ENCODE data around the gene TAMALIN. TPM values are rescaled to one million over a fixed set of nuclear protein-coding genes. Genes with fewer than 3 reads are reported as not detected.

TAMALIN gene
- total and polyA plus RNA-seq, 4 experiments from 2014 or later, result 1.2 to 31.7 (median 17.9) TPM

DNA sequence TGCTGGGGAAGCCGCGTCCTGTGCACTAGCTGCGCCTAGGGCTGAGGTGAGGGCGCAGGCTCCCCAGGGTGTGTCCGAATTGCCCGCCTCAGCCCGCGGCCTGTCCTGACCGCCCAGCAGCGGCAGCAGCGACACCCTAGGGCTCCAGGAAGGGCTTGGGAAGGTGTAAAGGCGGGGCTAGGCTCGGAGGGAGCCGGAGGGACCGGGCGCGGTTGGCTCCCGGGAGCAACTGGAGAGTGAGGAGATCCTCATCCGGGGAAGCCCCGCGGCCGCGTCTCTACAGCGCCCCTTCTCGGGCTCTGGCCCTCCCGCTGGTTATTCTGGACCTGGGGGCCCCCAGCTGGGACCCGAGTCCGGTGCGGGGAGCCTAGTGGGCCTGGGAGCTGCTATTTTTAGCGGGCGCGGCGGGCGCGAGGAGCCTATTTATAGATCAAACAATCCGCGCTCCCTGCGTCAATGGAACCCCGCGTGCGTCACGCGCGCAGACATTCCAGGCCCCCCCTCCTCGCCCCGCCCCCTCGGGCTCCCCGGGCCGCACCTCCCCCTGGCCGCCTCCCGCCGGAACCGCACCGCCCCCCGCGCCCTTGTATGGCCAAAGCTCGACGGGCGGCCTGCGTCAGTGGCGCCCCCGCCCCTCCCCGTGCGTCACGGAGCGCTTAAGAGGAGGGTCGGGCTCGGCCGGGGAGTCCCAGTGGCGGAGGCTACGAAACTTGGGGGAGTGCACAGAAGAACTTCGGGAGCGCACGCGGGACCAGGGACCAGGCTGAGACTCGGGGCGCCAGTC is 44.2 kb downstream of the TAMALIN start, which contains the start of gene NR4A1:
NR4A1 (plus strand) TSS at position 685 of the 784 bp plus-strand sequence. CDS start 2,887 bp downstream, outside the sequence.
- peaks cover 0 to 7% of the 10 kb centered on the region in 2 donors for H3K36me3 Mint-ChIP-seq
- peaks cover 0 to 2% (median 0%) of the 10 kb centered on the region in 8 donors for H3K9me3 Mint-ChIP-seq
- Histone ChIP-seq H3K27ac (ENCODE audit: low read depth, low read length) (peak within 1 kb of the TSS; percentile 95), H3K27me3 (ENCODE audit: insufficient read depth, low read length) (no peaks in the 10 kb centered on the region), H3K36me3 (ENCODE audit: insufficient read depth, low read length) (no peaks in the 10 kb centered on the region), H3K4me3 (ENCODE audit: low read length in 2 of 2) (peak within 1 kb of the TSS; percentile 84 to 86), H3K4me1 (ENCODE audit: insufficient read depth, low read length) (peaks cover 33% of the 10 kb centered on the region), H3K9me3 (ENCODE audit: control insufficient read depth in 1 of 2, low read length in 2 of 2) (no peaks in the 10 kb centered on the region)
- peaks cover 18 to 45% (median 31%) of the 10 kb centered on the region in 4 donors for H3K4me1 Mint-ChIP-seq
- H3K27ac Mint-ChIP-seq, result peak within 1 kb of the TSS; percentile 98 to 100 (median 99)
- intact Hi-C loops (cut with micrococcal nuclease), result loop anchor here (1.0 kb wide), 4 partner anchors 14 to 26 kb away; partner anchors contain the start of gene ATG101
- H3K4me3 Mint-ChIP-seq, result peak within 1 kb of the TSS; percentile 87 to 96 (median 92)
- ChIA-PET POLR2A (ENCODE audit: partially characterized antibody) (interaction anchor here (1.0 to 3.2 kb wide), 11 partner anchors 10 to 44 kb away, joined by 3 to 46 read pairs (median 12); partner anchors contain the start of genes ATG101 and TAMALIN), CTCF (ENCODE audit: partially characterized antibody) (interaction anchor here (1.0 to 2.4 kb wide), 9 partner anchors 10 to 66 kb away, joined by 3 to 25 read pairs (median 5); partner anchors contain the start of gene ATG101)
- H3K27me3 Mint-ChIP-seq, result no peaks in the 10 kb centered on the region
- DNase-seq, result peak; percentile 98 to 99 (median 99)

DNA sequence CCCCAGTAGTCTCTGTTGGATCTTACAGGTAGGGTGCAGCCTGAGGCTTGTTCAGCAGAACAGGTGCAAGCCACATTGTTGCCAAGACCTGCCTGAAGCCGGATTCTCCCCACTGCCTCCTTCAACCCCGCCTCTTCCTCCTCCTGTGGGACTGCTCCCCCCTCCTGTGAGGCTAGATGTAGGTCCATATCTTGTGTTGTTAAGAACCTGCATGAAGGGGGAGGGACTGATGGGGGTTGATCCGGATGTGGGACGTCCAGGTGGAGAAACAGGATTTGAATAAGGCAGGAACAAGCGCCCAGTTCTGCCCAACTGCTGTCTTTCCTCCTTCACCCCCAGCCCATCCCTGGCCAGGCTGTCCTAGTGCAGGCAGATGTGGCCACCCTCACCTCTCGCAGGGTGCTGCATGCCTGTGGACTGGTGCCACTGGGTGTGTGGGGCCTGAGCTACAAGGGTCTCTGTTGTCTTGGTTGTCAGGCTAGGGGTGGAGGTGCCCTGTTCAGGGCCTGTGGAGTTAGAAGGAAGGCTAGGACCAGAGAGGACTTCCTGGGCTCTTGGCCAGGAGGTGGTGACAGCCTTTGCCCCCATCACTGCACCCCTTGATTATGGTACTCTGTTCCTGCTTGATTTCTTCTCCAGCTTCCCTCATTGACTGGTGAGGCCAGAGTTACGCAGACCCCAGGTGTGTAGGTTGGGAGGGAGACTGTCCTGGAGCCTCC is 45.9 kb downstream of the TAMALIN start:
- no peaks in the 10 kb centered on the region for H3K27me3 Mint-ChIP-seq
- Histone ChIP-seq H3K27me3 (ENCODE audit: insufficient read depth, low read length) (no peaks in the 10 kb centered on the region), H3K4me1 (ENCODE audit: insufficient read depth, low read length) (peaks cover 31% of the 10 kb centered on the region), H3K36me3 (ENCODE audit: insufficient read depth, low read length) (no peaks in the 10 kb centered on the region), H3K9me3 (ENCODE audit: control insufficient read depth in 1 of 2, low read length in 2 of 2) (no peaks in the 10 kb centered on the region), H3K4me3 (ENCODE audit: low read length in 2 of 2) (no peak overlapping the region), H3K27ac (ENCODE audit: low read depth, low read length) (peak overlapping the region; percentile 95)
- peak overlapping the region; percentile 87 to 96 (median 92) for H3K4me3 Mint-ChIP-seq
- DNase-seq, result peak; percentile 36 to 68 (median 41)
- peaks cover 0 to 2% (median 0%) of the 10 kb centered on the region in 8 donors for H3K9me3 Mint-ChIP-seq
- H3K4me1 Mint-ChIP-seq, result peaks cover 17 to 45% (median 29%) of the 10 kb centered on the region in 4 donors
- POLR2A ChIA-PET (ENCODE audit: partially characterized antibody), result interaction anchor here (0.9 to 3.2 kb wide), 4 partner anchors 18 to 30 kb away, joined by 3 to 46 read pairs (median 17); partner anchors contain the start of gene ATG101
- peaks cover 0 to 7% of the 10 kb centered on the region in 2 donors for H3K36me3 Mint-ChIP-seq
- CTCF ChIA-PET (ENCODE audit: partially characterized antibody), result interaction anchor here (2.4 to 3.5 kb wide), 4 partner anchors 15 to 27 kb away, joined by 12 to 25 read pairs (median 18); partner anchors contain the start of gene ATG101
- peak overlapping the region; percentile 98 to 100 (median 99) for H3K27ac Mint-ChIP-seq
- intact Hi-C loops (cut with micrococcal nuclease), result no loop called here

GRCh38 chr12:52053536-52054209 is 46.9 kb downstream of the TAMALIN start:
- intact Hi-C loops (cut with micrococcal nuclease), result no loop called here
- ChIA-PET CTCF (ENCODE audit: partially characterized antibody) (interaction anchor here (3.5 kb wide), 1 partner anchor 28 kb away, joined by 21 read pairs; no protein-coding TSS in a partner anchor), POLR2A (ENCODE audit: partially characterized antibody) (no interaction called here)
- H3K9me3 ChIP-seq (ENCODE audit: control insufficient read depth in 1 of 2, low read length in 2 of 2), result no peaks in the 10 kb centered on the region
- H3K27ac Mint-ChIP-seq, result peak overlapping the region in 6 of 7 donors; percentile 92 to 100 (median 98)
- no peaks in the 10 kb centered on the region for H3K27me3 ChIP-seq (ENCODE audit: insufficient read depth, low read length)
- H3K36me3 ChIP-seq (ENCODE audit: insufficient read depth, low read length), result no peaks in the 10 kb centered on the region
- no peak overlapping the region for H3K4me3 ChIP-seq (ENCODE audit: low read length in 2 of 2)
- H3K27ac ChIP-seq (ENCODE audit: low read depth, low read length), result peak overlapping the region; percentile 95
- H3K4me3 Mint-ChIP-seq, result no peak overlapping the region
- peaks cover 17 to 45% (median 29%) of the 10 kb centered on the region in 4 donors for H3K4me1 Mint-ChIP-seq
- H3K36me3 Mint-ChIP-seq, result peaks cover 0 to 7% of the 10 kb centered on the region in 2 donors
- peaks cover 0 to 2% (median 0%) of the 10 kb centered on the region in 8 donors for H3K9me3 Mint-ChIP-seq
- peaks cover 31% of the 10 kb centered on the region for H3K4me1 ChIP-seq (ENCODE audit: insufficient read depth, low read length)
- DNase-seq, result no peak
- no peaks in the 10 kb centered on the region for H3K27me3 Mint-ChIP-seq

DNA sequence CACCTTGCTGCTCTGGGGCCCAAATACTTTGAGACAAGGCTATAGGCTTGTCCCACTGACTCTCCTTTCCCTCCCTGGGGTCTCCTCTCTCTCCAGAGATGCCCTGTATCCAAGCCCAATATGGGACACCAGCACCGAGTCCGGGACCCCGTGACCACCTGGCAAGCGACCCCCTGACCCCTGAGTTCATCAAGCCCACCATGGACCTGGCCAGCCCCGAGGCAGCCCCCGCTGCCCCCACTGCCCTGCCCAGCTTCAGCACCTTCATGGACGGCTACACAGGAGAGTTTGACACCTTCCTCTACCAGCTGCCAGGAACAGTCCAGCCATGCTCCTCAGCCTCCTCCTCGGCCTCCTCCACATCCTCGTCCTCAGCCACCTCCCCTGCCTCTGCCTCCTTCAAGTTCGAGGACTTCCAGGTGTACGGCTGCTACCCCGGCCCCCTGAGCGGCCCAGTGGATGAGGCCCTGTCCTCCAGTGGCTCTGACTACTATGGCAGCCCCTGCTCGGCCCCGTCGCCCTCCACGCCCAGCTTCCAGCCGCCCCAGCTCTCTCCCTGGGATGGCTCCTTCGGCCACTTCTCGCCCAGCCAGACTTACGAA is 47.6 kb downstream of the TAMALIN start:
- Histone ChIP-seq H3K4me3 (ENCODE audit: low read length in 2 of 2) (no peak overlapping the region), H3K36me3 (ENCODE audit: insufficient read depth, low read length) (no peaks in the 10 kb centered on the region), H3K4me1 (ENCODE audit: insufficient read depth, low read length) (peaks cover 31% of the 10 kb centered on the region), H3K27me3 (ENCODE audit: insufficient read depth, low read length) (no peaks in the 10 kb centered on the region), H3K27ac (ENCODE audit: low read depth, low read length) (no peak overlapping the region), H3K9me3 (ENCODE audit: control insufficient read depth in 1 of 2, low read length in 2 of 2) (no peaks in the 10 kb centered on the region)
- H3K27ac Mint-ChIP-seq, result peak overlapping the region in 4 of 7 donors; percentile 37 to 98 (median 53)
- ChIA-PET CTCF (ENCODE audit: partially characterized antibody) (interaction anchor here (3.5 kb wide), 1 partner anchor 29 kb away, joined by 21 read pairs; no protein-coding TSS in a partner anchor), POLR2A (ENCODE audit: partially characterized antibody) (no interaction called here)
- DNase-seq, result no peak
- peaks cover 0 to 7% of the 10 kb centered on the region in 2 donors for H3K36me3 Mint-ChIP-seq
- H3K27me3 Mint-ChIP-seq, result no peaks in the 10 kb centered on the region
- peaks cover 15 to 41% (median 27%) of the 10 kb centered on the region in 4 donors for H3K4me1 Mint-ChIP-seq
- H3K4me3 Mint-ChIP-seq, result peak overlapping the region in 1 of 8 donors; percentile 7
- peaks cover 0 to 2% (median 0%) of the 10 kb centered on the region in 8 donors for H3K9me3 Mint-ChIP-seq
- intact Hi-C loops (cut with micrococcal nuclease), result no loop called here

GRCh38 chr12:52054833-52055730 is 48.3 kb downstream of the TAMALIN start:
- Mint-ChIP-seq H3K9me3 (peaks cover 0 to 2% (median 0%) of the 10 kb centered on the region in 8 donors), H3K27me3 (no peaks in the 10 kb centered on the region), H3K27ac (peak overlapping the region in 2 of 7 donors; percentile 15 to 98), H3K4me1 (peaks cover 10 to 33% (median 21%) of the 10 kb centered on the region in 4 donors), H3K4me3 (no peak overlapping the region), H3K36me3 (peaks cover 0 to 7% of the 10 kb centered on the region in 2 donors)
- Histone ChIP-seq H3K27ac (ENCODE audit: low read depth, low read length) (no peak overlapping the region), H3K27me3 (ENCODE audit: insufficient read depth, low read length) (no peaks in the 10 kb centered on the region), H3K9me3 (ENCODE audit: control insufficient read depth in 1 of 2, low read length in 2 of 2) (no peaks in the 10 kb centered on the region), H3K36me3 (ENCODE audit: insufficient read depth, low read length) (no peaks in the 10 kb centered on the region), H3K4me1 (ENCODE audit: insufficient read depth, low read length) (peaks cover 26% of the 10 kb centered on the region), H3K4me3 (ENCODE audit: low read length in 2 of 2) (no peak overlapping the region)
- ChIA-PET POLR2A (ENCODE audit: partially characterized antibody) (no interaction called here), CTCF (ENCODE audit: partially characterized antibody) (interaction anchor here (3.5 kb wide), 1 partner anchor 30 kb away, joined by 21 read pairs; no protein-coding TSS in a partner anchor)
- intact Hi-C loops (cut with micrococcal nuclease), result no loop called here
- DNase-seq, result no peak
